Right lobe of liver (tissue), 6 donors: ENCODE data around the gene POMGNT1. TPM values are rescaled to one million over a fixed set of nuclear protein-coding genes. Genes with fewer than 3 reads are reported as not detected.

ENCODE experiments used
- ATAC-seq, 4 donors: fragments of 200-7000 bp; cut with Tn5 transposase; one replicate each; pipeline ENCODE4 v1.9.1; 2020; ENCODE audit warnings: mild to moderate bottlenecking in 4 of 4, moderate library complexity in 4 of 4
- DNase-seq, 3 donors: peaks; one replicate each; pipeline ENCODE4 v3.0.0-alpha.2; 2020
- H3K27ac ChIP-seq, 3 donors: fragments of 200-600 bp; one replicate each; pipeline ENCODE4 v1.8.0; 2022
- H3K27me3 ChIP-seq, 2 donors: fragments of 200-600 bp; one replicate each; pipeline ENCODE4 v1.8.0; 2022
- H3K36me3 ChIP-seq, 4 donors: fragments of 200-600 bp; sonication (generic) in 1 of 4; one replicate each; pipeline versions ENCODE4 v1.5.1 to v1.8.0; 2017 to 2022; ENCODE audit warnings: control low read depth in 1 of 4
- H3K4me1 ChIP-seq, 4 donors: fragments of 200-600 bp; sonication (generic) in 1 of 4; one replicate each; pipeline versions ENCODE4 v1.5.1 to v1.8.0; 2017 to 2022; ENCODE audit warnings: control low read depth in 1 of 4
- H3K4me3 ChIP-seq, 3 donors: fragments of 200-600 bp; one replicate each; pipeline ENCODE4 v1.8.0; 2022
- H3K9me3 ChIP-seq, 4 donors: fragments of 200-600 bp; sonication (generic) in 1 of 4; one replicate each; pipeline versions ENCODE4 v1.5.1 to v1.8.0; 2017 to 2022; ENCODE audit warnings: control low read depth in 1 of 4
- CTCF ChIP-seq, 4 donors: fragments of 200-600 bp in 3 of 4; fragments of 450-650 bp in 1 of 4; IDR thresholded peaks; one replicate each; pipeline versions ENCODE4 v1.5.1 to v1.8.0; 2016 to 2022; ENCODE audit warnings: antibody characterized with exemption in 4 of 4, mild to moderate bottlenecking in 2 of 4
- POLR2A ChIP-seq: fragments of 450-650 bp; IDR thresholded peaks from one replicate; pipeline ENCODE4 v1.6.1; 2017; ENCODE audit warnings: antibody characterized with exemption, mild to moderate bottlenecking
- WGBS: methylation state at CpG from one replicate; pipeline ENCODE4 v1.1.6; 2018; ENCODE audit warnings: low coverage, low lambda C conversion rate; ENCODE audit not compliant: insufficient coverage; ENCODE audit errors: missing lambda C conversion rate; 5-methylcytosine and 5-hydroxymethylcytosine counted together
- intact Hi-C, 2 donors: fragments of 100-400 bp; cut with DNase I; formaldehyde crosslinking; loops; one replicate each; pipeline versions ENCODE4 v1.11.2 to v1.14.1; 2022
- total RNA-seq, 6 experiments: library from RNA; depleted of rRNA in 2 of 6; stranded (reverse); fragments of >200 nt in 2 of 6; fragmentation: NEBNext Ultra II Directional in 3 of 6; extraction: Animal tissue kit (Norgen Biotek cat#: 25700) in 3 of 6; gene quantifications; one replicate each; pipeline versions ENCODE4 v1.1.0 to v1.2.4, GENCODE V29; 2016 to 2023
- donor health status: DM: no; HTN: yes; CAD: no.
- donor health status: DM: no; HTN: no; CAD: no.
- donor health status: DM: no; HTN: no; CAD: no.
- donor health status: DM: no; HTN: yes; CAD: no.
- donor health status: DM: no; HTN: yes; CAD: no.

The POMGNT1 gene
- total RNA-seq, 6 experiments from 2014 or later = 26.9 to 47.4 (median 38.8) TPM

GRCh38 chr1:46166521-46167462 is 31.4 kb downstream of the POMGNT1 start:
- intact Hi-C loops = no loop called here
- WGBS = 16% methylated on average over 32 of the region's 47 CpGs
- no peaks in the 10 kb centered on the region for H3K9me3 ChIP-seq
- ATAC-seq (peak; percentile 62 to 78 (median 66)), DNase-seq (peak in 2 of 3 donors; percentile 54 to 58)
- no peak for TF ChIP-seq CTCF (IDR thresholded peaks at IDR 0.05)
- no peak for TF ChIP-seq POLR2A
- no peaks in the 10 kb centered on the region for H3K4me1 ChIP-seq
- H3K27me3 ChIP-seq = no peaks in the 10 kb centered on the region
- H3K36me3 ChIP-seq = no peaks in the 10 kb centered on the region
- peak overlapping the region; percentile 16 to 39 (median 25) for H3K4me3 ChIP-seq
- peak overlapping the region; percentile 5 to 38 (median 37) for H3K27ac ChIP-seq

GRCh38 chr1:46160212-46160611 is 38.0 kb downstream of the POMGNT1 start:
- Histone ChIP-seq H3K27ac (no peak overlapping the region), H3K9me3 (no peaks in the 10 kb centered on the region), H3K4me3 (no peak overlapping the region), H3K36me3 (no peaks in the 10 kb centered on the region), H3K4me1 (no peaks in the 10 kb centered on the region), H3K27me3 (no peaks in the 10 kb centered on the region)
- intact Hi-C loops = no loop called here
- no peak for TF ChIP-seq CTCF (IDR thresholded peaks at IDR 0.05)
- TF ChIP-seq POLR2A = no peak
- no peak for DNase-seq
- ATAC-seq = no peak
- 82% methylated on average over 1 of the region's 1 CpG for WGBS

- no peak overlapping the region for H3K4me3 ChIP-seq
- TF ChIP-seq CTCF (IDR thresholded peaks at IDR 0.05) (no peak), POLR2A (no peak)
- ATAC-seq (no peak), DNase-seq (no peak)
- H3K27ac ChIP-seq = no peak overlapping the region
- no peaks in the 10 kb centered on the region for H3K36me3 ChIP-seq
- no peaks in the 10 kb centered on the region for H3K9me3 ChIP-seq
- H3K27me3 ChIP-seq = no peaks in the 10 kb centered on the region
- intact Hi-C loops = no loop called here
- WGBS = 60% methylated on average over 3 of the region's 3 CpGs
- H3K4me1 ChIP-seq = no peaks in the 10 kb centered on the region
Observed at GRCh38 chr1:46159516-46159915, 38.7 kb downstream of the POMGNT1 start.

GRCh38 chr1:46158312-46159281 is 39.6 kb downstream of the POMGNT1 start:
- no peak for DNase-seq
- Histone ChIP-seq H3K4me1 (no peaks in the 10 kb centered on the region), H3K9me3 (no peaks in the 10 kb centered on the region), H3K27ac (no peak overlapping the region), H3K4me3 (no peak overlapping the region), H3K36me3 (no peaks in the 10 kb centered on the region), H3K27me3 (no peaks in the 10 kb centered on the region)
- TF ChIP-seq CTCF (IDR thresholded peaks at IDR 0.05) = no peak
- no peak for TF ChIP-seq POLR2A
- 83% methylated on average over 10 of the region's 13 CpGs for WGBS
- intact Hi-C loops = no loop called here
- ATAC-seq = no peak
